Stimulated activated naive CD4-positive, alpha-beta T cell (primary cell): Measurements from ENCODE around the gene KRTAP10-7.
"Not testable (repeated sequence)": the region's sequence is repeated elsewhere in the genome, so short reads cannot be mapped to it uniquely, and the experiment has no call there.

Experiments used
- DNase-seq, 6 experiments: peaks; one replicate each; lab custom pipeline; 2025; lab: John Stamatoyannopoulos, UW

KRTAP10-7 gene, protein sequence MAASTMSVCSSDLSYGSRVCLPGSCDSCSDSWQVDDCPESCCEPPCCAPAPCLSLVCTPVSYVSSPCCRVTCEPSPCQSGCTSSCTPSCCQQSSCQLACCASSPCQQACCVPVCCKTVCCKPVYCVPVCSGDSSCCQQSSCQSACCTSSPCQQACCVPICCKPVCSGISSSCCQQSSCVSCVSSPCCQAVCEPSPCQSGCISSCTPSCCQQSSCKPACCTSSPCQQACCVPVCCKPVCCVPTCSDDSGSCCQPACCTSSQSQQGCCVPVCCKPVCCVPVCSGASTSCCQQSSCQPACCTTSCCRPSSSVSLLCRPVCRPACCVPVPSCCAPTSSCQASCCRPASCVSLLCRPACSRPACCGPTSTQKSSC

DNA sequence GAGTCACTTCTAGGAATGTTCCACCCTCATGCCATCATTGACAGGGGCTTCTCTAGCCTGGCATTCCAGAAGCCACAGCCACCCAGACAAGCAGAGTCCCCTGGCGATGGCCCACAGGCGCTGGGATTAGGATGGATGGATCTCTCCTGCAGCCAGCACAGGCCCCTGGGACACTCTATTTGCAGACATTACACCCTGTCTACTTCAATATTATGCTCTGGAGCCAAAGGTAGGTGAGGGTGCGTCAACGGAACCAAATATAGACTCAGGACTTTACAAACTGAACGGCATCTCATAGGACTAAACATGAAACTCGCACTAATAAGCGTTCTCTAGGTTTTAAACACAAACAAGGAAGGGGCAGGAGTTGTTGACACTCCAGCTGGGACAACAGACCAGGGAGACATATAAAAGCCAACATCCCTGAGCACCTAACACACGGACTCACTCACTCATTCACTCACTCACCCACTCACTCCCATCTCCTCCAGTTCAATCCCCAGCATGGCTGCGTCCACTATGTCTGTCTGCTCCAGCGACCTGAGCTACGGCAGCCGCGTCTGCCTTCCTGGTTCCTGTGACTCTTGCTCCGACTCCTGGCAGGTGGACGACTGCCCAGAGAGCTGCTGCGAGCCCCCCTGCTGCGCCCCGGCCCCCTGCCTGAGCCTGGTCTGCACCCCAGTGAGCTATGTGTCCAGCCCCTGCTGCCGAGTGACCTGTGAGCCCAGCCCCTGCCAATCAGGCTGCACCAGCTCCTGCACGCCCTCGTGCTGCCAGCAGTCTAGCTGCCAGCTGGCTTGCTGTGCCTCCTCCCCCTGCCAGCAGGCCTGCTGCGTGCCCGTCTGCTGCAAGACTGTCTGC, at the start of gene KRTAP10-7:
Gene KRTAP10-7 (plus strand): TSS at position 480 of the 861 bp plus-strand sequence. CDS start 25 bp downstream, at position 505.
- not testable (repeated sequence) for DNase-seq

DNA sequence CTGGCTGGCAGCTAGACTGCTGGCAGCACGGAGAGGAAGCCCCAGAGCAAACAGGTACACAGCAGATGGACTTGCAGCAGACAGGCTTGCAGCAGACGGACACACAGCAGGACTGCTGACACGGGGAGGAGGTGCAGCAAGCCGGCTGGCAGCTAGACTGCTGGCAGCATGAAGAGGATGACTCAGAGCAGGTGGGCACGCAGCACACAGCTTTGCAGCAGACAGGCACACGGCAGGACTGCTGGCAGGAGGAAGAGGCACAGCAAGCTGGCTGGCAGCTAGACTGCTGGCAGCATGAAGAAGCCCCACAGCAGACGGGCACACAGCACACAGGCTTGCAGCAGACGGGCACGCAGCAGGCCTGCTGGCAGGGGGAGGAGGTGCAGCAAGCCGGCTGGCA, 49.6 kb upstream of the KRTAP10-7 start:
- no peak for DNase-seq

DNA sequence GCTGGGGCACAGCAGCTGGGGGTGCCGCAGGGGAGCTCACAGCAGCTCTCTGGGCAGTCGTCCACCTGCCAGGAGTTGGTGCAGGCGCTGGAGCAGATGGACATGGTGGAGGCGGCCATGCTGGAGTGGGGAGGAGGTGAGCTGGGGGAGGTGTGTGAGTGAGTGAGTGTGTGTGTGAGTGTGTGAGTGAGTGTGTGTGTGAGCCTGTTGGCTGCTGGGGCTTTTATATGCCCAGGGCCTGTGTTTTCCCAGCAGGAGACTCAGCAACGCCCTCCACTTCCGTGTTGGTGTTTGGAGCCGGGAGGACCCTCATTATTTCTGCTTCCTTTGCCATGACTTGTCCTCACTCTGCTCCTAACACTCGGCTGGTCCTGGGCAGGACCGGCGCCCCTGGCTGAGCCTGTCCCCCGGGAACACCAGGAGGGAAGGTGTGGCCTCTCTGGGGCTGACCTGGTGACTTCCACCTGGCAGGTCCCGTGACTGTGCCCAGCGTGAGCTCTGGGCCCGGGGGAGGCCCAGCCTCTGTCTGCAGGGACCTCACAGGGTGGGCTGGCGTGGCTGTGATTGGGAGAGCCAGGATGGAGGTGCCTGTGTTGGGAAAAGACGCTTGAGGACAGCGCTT, 48.9 kb upstream of the KRTAP10-7 start, which contains the start of gene KRTAP10-2:
Gene KRTAP10-2 (minus strand): TSS at position 166 of the 622 bp plus-strand sequence. CDS start 47 bp downstream, at position 119.
- DNase-seq = no peak

DNA sequence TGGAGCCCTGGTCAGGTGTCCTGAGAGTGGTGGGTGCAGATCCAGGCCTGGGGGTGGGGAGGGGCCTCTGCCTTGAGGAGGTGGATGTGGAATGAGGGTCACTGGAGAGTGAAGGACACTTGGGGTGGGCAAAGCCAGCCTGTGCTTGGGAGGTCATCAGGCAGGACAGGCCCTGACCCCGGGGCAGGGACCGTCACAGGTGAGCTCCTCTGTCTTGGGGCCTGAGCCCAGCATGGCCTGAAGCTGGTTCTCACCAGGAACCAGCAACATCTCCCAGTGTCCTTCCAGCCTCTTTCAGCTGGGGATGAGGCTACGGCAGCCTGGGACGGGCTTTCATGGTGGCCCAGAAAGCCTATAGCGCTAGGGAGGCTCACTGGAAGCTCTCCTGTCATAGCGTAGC, 48.3 kb upstream of the KRTAP10-7 start:
- no peak for DNase-seq

DNA sequence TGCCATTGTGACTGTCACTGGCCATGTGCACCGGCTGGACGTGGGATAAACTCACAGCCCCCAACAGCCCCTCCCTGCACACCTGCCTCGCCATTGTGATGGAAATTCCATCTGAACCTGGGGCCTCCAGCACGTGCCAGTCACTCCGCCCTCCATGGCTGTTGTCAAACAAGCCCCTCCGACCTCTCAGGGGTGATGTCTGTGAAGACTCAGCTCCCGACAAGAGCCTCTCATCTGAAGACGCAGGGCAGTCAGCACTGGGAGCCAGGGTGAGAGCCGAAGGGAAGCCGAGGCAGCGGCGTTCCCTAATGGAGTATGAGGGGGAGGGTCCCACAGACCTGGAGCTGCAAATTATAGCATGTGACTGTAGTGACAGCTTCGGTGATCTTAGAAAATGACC, 47.7 kb upstream of the KRTAP10-7 start:
- no peak for DNase-seq

DNA sequence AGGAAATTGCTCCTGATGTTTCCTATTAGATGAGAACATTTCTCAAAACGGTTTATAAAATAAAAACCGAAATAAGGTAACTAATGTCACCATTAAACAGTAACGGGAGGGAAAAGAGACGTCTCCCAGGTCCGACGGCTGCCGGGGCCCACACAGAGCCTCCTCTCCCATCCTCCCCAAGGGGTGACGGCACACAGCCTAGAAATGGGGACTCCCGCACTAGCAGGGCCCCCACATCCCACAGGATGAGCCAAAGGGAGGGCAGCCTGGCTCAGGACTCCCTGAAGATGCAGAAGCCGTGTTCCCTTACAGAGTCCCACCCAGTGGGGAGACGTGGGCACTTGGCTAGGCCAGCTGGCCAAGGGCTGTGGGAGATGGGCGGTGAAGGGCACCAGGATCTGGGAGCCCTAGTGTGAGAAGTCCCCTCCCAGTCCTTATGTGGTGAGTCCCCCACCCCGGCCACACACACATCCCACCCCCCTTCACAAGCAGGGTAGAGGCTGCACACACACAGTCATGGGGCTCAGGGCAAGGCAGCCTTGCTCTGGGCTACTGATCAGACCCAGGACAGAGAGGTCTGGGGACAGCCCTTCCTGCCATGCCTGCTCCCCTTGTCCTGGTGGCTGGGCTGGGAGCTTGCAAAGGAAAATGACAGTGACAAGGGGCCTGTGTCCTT, 45.1 kb upstream of the KRTAP10-7 start:
- DNase-seq = no peak

DNA sequence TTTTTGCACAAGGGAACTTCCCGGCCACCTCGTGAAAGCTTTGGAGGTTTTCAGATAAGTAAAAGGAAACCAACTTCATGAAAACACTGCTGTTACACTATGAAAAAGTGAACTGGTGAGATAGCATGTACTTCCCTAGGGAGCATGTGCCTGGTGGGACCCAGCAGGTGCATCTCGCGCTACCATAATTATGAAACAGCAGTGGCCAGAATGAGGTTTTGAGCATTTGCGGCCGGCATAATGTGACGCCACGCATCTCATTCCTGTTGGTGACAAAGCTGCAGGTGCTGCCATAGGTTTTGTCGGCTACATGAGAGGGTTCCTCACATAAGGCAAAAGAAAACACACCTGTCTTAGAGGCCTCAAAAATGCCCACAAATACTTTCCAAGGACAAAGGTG, 43.5 kb upstream of the KRTAP10-7 start:
- DNase-seq = no peak

DNA sequence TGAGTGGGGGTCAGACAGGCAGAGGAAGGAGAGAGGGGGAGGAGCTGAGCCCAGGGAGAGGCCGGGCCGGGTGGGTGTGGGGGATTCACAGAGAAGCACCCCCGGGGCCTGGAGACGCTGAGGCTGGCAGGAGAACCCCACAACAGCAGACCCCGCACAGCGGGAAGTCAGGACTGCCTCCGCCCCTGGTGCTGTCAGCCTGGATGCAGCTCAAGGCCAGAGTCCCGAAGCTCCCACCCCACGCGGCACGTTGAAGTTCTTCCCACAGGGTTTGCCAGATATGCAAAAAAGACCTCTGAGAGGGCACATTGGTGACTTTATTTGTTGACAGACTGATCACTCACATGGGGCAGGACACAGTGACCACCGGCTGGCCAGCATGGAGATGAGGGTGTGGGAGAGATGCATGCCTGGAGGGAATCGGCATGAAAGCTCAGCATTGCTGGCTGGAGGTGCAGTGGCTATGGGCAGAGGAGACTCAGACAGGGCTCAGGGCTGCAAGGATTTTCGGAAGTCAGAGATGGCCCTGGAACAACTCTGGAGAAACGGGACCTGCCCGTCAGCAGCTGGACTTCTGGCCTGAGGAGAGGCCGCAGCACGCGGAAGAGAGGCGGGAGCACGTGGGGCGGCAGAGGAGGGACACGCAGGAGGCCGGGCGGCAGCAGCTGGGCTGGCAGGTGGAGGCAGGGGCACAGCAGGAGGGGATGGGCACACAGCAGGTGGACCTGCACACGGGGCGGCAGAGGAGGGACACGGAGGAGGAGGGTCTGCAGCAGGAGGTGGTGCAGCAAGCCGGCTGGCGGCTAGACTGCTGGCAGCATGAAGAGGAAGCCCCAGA, 42.7 kb upstream of the KRTAP10-7 start:
- no peak for DNase-seq

DNA sequence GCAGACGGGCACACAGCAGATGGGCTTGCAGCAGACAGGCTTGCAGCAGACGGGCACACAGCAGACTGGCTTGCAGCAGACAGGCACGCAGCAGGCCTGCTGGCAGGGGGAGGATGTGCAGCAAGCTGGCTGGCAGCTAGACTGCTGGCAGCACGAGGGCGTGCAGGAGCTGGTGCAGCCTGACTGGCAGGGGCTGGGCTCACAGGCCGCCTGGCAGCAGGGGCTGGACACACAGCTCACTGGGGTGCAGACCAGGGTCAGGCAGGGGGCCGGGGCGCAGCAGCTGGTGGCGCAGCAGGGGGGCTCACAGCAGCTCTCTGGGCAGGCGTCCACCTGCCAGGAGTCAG, 42.1 kb upstream of the KRTAP10-7 start:
- DNase-seq = not testable (repeated sequence)

DNA sequence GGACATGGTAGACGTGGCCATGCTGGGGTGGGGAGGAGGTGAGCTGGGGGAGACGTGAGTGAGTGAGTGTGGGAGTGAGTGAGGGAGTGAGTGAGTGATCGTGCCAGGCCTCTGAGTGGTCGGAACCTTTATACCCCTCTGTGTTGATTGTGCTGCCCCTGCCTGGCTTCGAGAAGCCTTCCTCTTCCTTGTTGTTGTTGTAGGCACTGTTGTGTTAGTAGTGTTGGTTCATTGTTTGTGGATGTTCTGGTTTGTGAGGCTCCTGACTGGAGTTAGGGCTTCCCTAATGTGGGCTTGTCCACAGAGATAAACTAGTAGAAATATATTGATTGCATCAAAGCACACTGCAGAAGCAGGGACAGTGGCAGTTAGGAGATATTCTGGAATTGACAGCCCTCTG, 41.7 kb upstream of the KRTAP10-7 start, which contains the start of gene KRTAP10-3:
Gene KRTAP10-3 (minus strand): TSS at position 101 of the 400 bp plus-strand sequence. CDS start 80 bp downstream, at position 21.
- no peak for DNase-seq

DNA sequence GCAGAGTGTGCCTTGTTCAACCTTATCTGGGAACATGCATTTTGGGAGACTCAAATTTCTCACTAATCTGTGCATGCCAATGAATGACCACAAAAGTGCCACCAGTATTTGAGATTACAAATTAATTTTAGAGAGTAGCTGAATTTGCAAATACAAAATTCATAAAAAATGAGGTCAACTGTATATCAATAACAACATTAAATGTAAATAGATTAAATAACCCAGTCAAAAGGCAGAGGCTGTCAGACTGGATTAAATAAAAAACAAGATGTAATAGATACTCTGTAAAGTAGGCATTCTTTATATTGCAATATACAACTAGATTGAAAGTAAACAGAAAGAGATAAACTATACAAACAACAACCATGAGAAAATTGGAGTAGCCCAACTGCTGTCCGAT, 36.3 kb upstream of the KRTAP10-7 start:
- DNase-seq = no peak

DNA sequence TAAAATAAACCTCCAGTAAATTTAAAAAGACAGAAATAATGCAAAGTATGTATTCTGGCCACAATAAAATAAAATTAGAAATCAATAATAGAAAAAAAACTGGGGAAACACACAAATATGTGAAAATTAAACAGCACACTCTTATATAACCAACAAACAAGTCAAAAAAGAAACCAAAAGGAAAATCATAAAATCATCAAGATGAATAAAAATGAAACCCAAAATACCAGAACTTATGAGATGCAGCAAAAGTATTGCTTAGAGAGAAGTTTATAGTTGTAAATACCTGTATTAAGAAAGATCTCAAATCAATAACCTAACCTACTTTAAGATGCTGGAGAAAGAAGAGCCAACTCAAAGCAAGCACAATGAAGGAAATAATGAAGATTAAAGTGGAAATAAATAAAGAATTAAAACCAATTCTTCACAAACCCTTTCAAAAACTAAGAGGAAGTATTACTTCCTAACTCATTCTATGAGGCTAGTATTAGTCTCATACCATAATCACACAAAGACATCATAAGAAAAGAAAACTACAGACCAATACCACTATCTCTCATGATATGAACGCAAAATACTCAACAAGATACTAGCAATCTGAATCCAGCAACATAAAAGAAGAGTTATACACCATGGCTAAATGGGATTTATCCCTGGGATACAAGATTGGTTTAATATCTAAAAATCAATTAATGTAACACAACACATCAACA, 35.4 kb upstream of the KRTAP10-7 start:
- DNase-seq = no peak

DNA sequence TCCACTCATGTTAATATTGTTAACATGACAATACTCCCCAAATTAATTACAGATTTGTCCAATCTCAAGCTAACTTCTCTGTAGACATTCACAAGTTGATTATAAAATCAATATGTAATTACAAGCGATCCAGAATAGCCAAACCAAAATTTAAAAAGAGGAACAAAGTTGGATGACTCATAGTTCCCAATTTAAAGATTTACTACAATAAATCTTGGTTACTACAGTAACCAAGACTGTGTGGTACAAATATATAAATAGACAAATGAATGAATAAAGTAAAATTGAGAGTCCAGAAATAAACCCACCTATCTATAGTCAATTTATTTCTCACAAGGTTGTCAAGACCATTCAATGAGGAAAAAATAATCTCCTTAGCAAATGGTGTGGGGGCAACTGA, 34.0 kb upstream of the KRTAP10-7 start:
- no peak for DNase-seq

DNA sequence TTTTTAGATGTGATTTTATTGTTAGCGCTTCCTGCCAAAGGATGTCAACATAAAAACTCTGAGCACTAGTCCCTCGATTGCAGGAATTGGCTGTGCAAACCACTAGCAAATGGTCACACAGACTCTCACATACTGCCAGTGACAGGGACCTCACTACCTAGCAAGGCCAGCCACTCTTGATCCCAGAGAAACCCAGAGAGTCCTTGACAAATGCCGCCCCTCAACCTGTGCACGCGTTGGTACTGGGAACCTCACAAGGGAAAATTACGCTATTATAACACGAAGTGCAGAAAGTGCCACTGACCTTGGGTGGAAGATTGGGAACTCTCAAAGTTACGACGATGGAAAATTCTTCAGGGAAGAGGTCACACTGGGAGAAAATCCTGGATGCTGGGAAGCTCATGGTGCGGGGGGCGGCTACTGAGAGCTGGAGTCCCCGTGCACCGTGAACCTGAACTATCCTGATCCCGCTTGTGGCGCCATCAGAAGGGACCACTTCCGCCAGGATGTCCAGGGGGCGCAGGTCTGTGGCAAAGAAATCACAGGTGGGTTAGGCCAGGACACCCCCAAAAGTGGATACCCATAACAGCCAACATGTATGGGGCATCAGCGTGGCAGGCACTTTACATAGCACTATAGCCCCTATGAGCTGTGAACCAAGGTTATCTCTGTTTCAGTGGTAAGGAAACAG, 32.8 kb upstream of the KRTAP10-7 start:
- no peak for DNase-seq

DNA sequence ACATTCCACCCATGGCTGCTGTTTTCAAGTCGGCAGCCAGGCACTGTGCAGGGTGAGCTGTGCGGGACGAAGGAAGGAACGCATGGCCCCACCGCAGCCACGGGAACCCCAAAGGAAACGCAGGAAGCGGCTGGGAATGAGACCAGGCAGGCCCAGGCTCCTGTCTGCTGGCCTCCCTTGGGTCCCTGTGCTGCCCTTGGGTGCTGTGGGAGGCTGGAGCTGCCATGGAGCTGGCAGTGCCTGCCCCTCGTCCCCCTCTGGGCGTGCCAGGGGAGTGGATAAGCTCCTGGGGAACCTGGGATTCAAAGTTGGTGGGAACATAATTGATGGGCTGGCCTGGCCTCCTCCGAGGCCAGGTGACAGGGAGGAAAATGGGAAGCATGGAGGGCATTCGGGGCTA, 32.1 kb upstream of the KRTAP10-7 start:
- no peak for DNase-seq

DNA sequence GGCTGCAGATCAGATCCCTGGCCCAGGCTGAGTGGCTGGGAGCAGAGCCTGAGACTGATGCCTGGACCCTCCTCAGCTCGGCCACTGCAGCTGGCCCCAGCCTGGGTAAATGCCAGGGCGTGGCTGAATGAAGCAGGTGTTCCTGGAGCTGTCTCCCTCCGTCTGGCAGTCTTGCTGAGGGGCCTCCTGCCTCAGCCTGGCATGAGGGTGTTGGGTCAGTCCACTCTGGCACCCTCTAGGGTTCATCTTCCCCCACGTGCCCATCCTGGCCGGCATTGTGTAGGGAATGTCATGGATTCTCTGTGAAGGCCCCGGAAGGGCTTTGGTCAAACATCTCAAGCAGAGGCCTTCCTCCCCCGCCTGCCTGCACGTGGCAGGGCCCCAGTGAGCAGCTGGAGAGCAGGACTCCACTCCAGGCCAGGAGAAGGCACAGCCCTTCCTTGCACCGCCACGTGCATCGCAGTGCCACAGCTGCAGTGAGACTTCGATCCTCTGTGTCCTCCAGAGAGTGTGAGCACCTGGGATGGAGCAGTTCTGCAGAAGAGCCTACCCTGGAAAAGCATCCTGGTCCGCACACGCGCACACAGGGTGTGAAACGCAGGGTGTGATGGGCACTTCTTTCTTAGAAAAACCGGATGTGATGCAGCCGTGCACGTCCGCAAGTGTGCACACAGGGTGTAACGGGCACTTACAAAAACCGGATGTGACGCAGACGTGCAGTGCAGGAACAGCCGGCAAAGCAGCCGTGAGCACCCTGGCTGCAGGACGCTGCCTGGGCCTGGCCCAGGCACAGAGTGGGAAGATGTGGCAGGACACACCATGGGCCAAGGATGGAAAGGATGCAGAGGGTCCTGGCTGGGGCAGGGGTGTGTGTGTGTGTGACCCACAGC, 31.5 kb upstream of the KRTAP10-7 start:
- no peak for DNase-seq

DNA sequence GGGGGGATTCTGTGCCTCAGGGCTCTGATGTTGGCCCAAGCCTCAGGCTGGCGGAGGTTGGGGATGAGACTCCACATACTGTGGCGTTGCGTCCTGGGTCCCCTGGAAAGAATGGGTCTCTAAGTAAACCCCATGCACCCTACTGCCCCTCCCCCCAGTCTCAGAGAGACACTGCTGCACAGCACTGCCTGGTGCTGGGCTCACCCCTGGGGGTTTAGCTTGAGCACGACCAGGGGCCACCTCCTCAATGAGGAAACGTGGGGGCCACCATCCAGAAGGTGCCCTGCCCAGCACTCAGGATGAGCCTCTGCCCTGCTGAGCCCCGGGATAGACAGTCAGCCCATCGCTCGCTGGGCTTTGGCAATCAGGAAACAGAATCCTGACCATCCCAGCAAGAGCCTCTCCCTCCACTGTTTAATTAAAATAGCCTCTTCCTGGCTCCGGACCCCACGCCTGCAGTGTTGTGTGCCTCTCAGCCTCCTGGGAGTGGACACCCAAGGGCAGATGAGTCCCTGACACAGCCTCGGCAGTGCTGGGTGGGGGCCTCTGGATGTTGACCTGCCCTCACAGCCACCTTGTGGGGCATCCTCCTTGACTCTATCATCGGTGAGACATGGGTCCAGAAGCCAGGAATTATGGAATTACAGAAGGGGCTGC, 30.4 kb upstream of the KRTAP10-7 start:
- DNase-seq = no peak

DNA sequence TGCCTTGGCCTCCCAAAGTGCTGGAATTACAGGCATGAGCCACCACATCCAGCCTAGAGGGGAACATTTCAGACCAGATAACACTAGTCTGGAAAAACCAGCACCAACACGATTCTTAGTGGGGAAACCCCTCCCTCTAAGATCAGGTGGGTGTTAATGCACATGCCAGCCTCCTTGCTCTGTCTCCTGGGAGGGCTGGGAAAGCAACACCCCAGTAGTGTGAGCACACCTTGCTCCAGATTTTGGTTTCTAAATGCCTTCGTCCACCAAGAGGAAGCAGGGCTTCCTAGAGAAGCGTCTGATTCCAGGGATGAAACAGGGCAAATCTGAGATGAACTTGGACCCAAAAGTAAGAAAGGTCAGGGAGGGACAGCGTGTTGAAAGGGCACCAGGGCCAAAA, 29.1 kb upstream of the KRTAP10-7 start:
- DNase-seq = no peak
